Pancreas (tissue), 10 donors: Measurements from ENCODE around the gene SLC2A5. TPM values are rescaled to one million over a fixed set of nuclear protein-coding genes. Genes with fewer than 3 reads are reported as not detected.

Experiments
- ATAC-seq, 4 donors: fragments of 200-7000 bp; cut with Tn5 transposase; one replicate each; pipeline versions ENCODE4 v1.8.0 to v1.9.1; 2020; ENCODE audit warnings: mild to moderate bottlenecking in 4 of 4, moderate library complexity in 4 of 4
- DNase-seq, 6 donors: peaks; one replicate each; pipeline ENCODE4 v3.0.0-alpha.2; 2020
- FAIRE-seq: peaks from 2 replicates; lab custom pipeline; 2012; peaks lifted over from hg19 to GRCh38; lab: Jason Lieb, UNC
- H3K27ac ChIP-seq, 4 donors: fragments of 200-600 bp; sonication (generic); 1 replicate in 3 of 4; 2 replicates in 1 of 4; pipeline versions ENCODE4 v1.5.0 to v1.8.0; 2020
- H3K27me3 ChIP-seq, 4 donors: fragments of 200-600 bp; one replicate each; pipeline ENCODE4 v1.8.0; 2021
- H3K36me3 ChIP-seq, 3 donors: fragments of 200-600 bp; sonication (generic) in 1 of 3; one replicate each; pipeline versions ENCODE4 v1.5.0 to v1.8.0; 2020 to 2021
- H3K4me1 ChIP-seq, 3 donors: fragments of 200-600 bp; one replicate each; pipeline ENCODE4 v1.8.0; 2021
- H3K4me3 ChIP-seq, 4 donors: fragments of 200-600 bp; sonication (generic) in 2 of 4; one replicate each; pipeline versions ENCODE4 v1.5.0 to v1.8.0; 2020 to 2021
- H3K9me3 ChIP-seq, 4 donors: fragments of 200-600 bp; one replicate each; pipeline ENCODE4 v1.8.0; 2021
- WGBS, 2 donors: extraction: QIAGEN DNeasy Blood & Tissue Kit; methylation state at CpG; one replicate each; pipeline ENCODE4 v1.1.7; 2013; 5-methylcytosine and 5-hydroxymethylcytosine counted together
- intact Hi-C, 3 donors: fragments of 100-400 bp; cut with DNase I; formaldehyde crosslinking; loops; one replicate each; pipeline versions ENCODE4 v1.11.1 to v1.14.2; 2022
- polyA plus RNA-seq, 2 donors: library from polyadenylated mRNA; stranded (reverse); fragments of 200-250 nt; gene quantifications; one replicate each; pipeline ENCODE4 v1.2.3, GENCODE V29; 2013
- total RNA-seq, 6 donors: library from RNA; stranded (reverse); fragmentation: NEBNext Ultra II Directional in 4 of 6; extraction: Animal tissue kit (Norgen Biotek cat#: 25700) in 4 of 6; gene quantifications; one replicate each; pipeline versions ENCODE4 v1.2.1 to v1.2.4, GENCODE V29; 2021 to 2023
- TF ChIP-seq, protein P1 (sequence below), 4 donors: fragments of 200-600 bp; sonication (generic) in 3 of 4; IDR thresholded peaks; one replicate each; pipeline versions ENCODE4 v1.5.0 to v1.8.0; 2021; ENCODE audit warnings: antibody characterized with exemption in 4 of 4
- donor health status: healthy with polysubstance abuse.
- donor health status: DM: no; HTN: no; CAD: no; lungs with moderate emphysema.
- donor health status: DM: no; HTN: no; CAD: no.
- donor health status: control.
- donor health status: control.
- donor health status: Bipolar disorder and iron deficiency.
- donor health status: DM: yes; HTN: yes; CAD: no.
- donor health status: DM: no; HTN: no; CAD: no.
- donor health status: DM: no; HTN: no; CAD: no.
- donor health status: DM: yes; HTN: yes; CAD: no.

SLC2A5 gene
- total and polyA plus RNA-seq, 8 donors = 0.14 to 4.4 (median 0.53) TPM

GRCh38 chr1:9013819-9014218 is 55.6 kb downstream of the SLC2A5 start:
- FAIRE-seq (no peak), DNase-seq (no peak), ATAC-seq (no peak)
- Histone ChIP-seq H3K4me1 (no peaks in the 10 kb centered on the region), H3K36me3 (no peaks in the 10 kb centered on the region), H3K27ac (no peak overlapping the region), H3K9me3 (no peaks in the 10 kb centered on the region), H3K4me3 (no peak overlapping the region), H3K27me3 (no peaks in the 10 kb centered on the region)
- 55 to 58% methylated on average over 8 of the region's 8 CpGs for WGBS, 2 donors
- TF ChIP-seq, protein P1, sequence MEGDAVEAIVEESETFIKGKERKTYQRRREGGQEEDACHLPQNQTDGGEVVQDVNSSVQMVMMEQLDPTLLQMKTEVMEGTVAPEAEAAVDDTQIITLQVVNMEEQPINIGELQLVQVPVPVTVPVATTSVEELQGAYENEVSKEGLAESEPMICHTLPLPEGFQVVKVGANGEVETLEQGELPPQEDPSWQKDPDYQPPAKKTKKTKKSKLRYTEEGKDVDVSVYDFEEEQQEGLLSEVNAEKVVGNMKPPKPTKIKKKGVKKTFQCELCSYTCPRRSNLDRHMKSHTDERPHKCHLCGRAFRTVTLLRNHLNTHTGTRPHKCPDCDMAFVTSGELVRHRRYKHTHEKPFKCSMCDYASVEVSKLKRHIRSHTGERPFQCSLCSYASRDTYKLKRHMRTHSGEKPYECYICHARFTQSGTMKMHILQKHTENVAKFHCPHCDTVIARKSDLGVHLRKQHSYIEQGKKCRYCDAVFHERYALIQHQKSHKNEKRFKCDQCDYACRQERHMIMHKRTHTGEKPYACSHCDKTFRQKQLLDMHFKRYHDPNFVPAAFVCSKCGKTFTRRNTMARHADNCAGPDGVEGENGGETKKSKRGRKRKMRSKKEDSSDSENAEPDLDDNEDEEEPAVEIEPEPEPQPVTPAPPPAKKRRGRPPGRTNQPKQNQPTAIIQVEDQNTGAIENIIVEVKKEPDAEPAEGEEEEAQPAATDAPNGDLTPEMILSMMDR (IDR thresholded peaks at IDR 0.05) = no peak
- intact Hi-C loops = no loop called here

- DNase-seq (no peak), FAIRE-seq (no peak), ATAC-seq (peak in 3 of 4 donors; percentile 26 to 50 (median 45))
- Histone ChIP-seq H3K36me3 (no peaks in the 10 kb centered on the region), H3K4me1 (no peaks in the 10 kb centered on the region), H3K27ac (no peak overlapping the region), H3K4me3 (no peak overlapping the region), H3K27me3 (no peaks in the 10 kb centered on the region), H3K9me3 (no peaks in the 10 kb centered on the region)
- TF ChIP-seq, protein P1 (IDR thresholded peaks at IDR 0.05) = no peak
- intact Hi-C loops = no loop called here
- 76 to 83% methylated on average over 8 of the region's 8 CpGs for WGBS, 2 donors
These were observed 58.6 kb downstream of the SLC2A5 start for GRCh38 chr1:9010781-9011323.

GRCh38 chr1:9009438-9010370 is 59.7 kb downstream of the SLC2A5 start:
- WGBS, 2 donors = 58 to 67% methylated on average over 20 to 21 of the region's 21 CpGs
- DNase-seq (peak in 1 of 6 donors; percentile 68), FAIRE-seq (no peak), ATAC-seq (peak in 2 of 4 donors; percentile 26 to 38)
- Histone ChIP-seq H3K4me1 (no peaks in the 10 kb centered on the region), H3K4me3 (no peak overlapping the region), H3K36me3 (no peaks in the 10 kb centered on the region), H3K27ac (no peak overlapping the region), H3K27me3 (no peaks in the 10 kb centered on the region), H3K9me3 (no peaks in the 10 kb centered on the region)
- intact Hi-C loops = no loop called here
- TF ChIP-seq, protein P1 (IDR thresholded peaks at IDR 0.05) = no peak

DNA sequence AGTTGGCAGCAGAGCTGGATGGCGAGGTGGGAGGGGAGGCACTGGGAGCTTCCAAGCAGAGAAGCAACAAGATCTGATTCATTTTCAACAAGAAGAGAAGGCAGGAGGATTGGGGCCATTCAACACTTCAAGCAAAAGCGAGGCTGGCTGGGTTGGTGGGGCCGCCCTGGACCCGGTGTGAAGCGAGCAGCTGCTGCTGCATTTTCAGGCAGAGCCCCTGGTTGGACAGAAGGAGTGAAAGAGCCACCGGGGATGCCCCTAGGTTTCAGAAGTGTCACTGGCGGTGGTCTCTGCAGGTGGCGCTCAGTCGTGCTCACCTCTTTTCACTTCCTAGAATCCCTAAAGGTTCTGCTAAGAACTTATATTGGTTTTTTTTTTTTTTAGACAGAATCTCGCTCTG is 61.2 kb downstream of the SLC2A5 start:
- intact Hi-C loops = no loop called here
- no peaks in the 10 kb centered on the region for H3K27me3 ChIP-seq
- TF ChIP-seq, protein P1 (IDR thresholded peaks at IDR 0.05) = no peak
- no peak overlapping the region for H3K4me3 ChIP-seq
- H3K9me3 ChIP-seq = no peaks in the 10 kb centered on the region
- FAIRE-seq (no peak), DNase-seq (no peak), ATAC-seq (no peak)
- no peaks in the 10 kb centered on the region for H3K36me3 ChIP-seq
- H3K4me1 ChIP-seq = no peaks in the 10 kb centered on the region
- 83 to 84% methylated on average over 10 of the region's 10 CpGs for WGBS, 2 donors
- no peak overlapping the region for H3K27ac ChIP-seq
